Fibroblast of gingiva (primary cell): ENCODE measurements around the gene AIMP1.
"Not testable (repeated sequence)": the region's sequence is repeated elsewhere in the genome, so short reads cannot be mapped to it uniquely, and the experiment has no call there.

Source experiments
- DNase-seq: peaks from one replicate; pipeline ENCODE4 v3.0.0-alpha.2; 2011; ENCODE audit warnings: low read depth

Gene AIMP1

GRCh38 chr4:106312997-106313522, 3.3 kb upstream of the AIMP1 start:
- no peak for DNase-seq

GRCh38 chr4:106314960-106315359, 1.4 kb upstream of the AIMP1 start:
- no peak for DNase-seq

GRCh38 chr4:106315476-106315967, 828 bp upstream of the AIMP1 start:
- DNase-seq, result no peak

- no peak for DNase-seq
Observed at GRCh38 chr4:106316773-106317409, 541 bp downstream of the AIMP1 start.

GRCh38 chr4:106317815-106318214, 1.5 kb downstream of the AIMP1 start:
- DNase-seq, result no peak

GRCh38 chr4:106318511-106318910, 2.2 kb downstream of the AIMP1 start:
- no peak for DNase-seq

GRCh38 chr4:106320235-106320634, 3.9 kb downstream of the AIMP1 start:
- DNase-seq, result no peak

GRCh38 chr4:106321168-106321567, 4.8 kb downstream of the AIMP1 start:
- DNase-seq, result not testable (repeated sequence)

GRCh38 chr4:106321814-106322213, 5.5 kb downstream of the AIMP1 start:
- not testable (repeated sequence) for DNase-seq

GRCh38 chr4:106323119-106323518, 6.8 kb downstream of the AIMP1 start:
- no peak for DNase-seq

GRCh38 chr4:106325800-106326199, 9.4 kb downstream of the AIMP1 start:
- DNase-seq, result no peak

GRCh38 chr4:106329041-106329618, 12.8 kb downstream of the AIMP1 start:
- peak; percentile 37 for DNase-seq

GRCh38 chr4:106333186-106333585, 16.8 kb downstream of the AIMP1 start:
- DNase-seq, result no peak

- no peak for DNase-seq
Observed at GRCh38 chr4:106334741-106335470, 18.6 kb downstream of the AIMP1 start.

- no peak for DNase-seq
Observed at GRCh38 chr4:106336618-106337017, 20.3 kb downstream of the AIMP1 start.

GRCh38 chr4:106337916-106338315, 21.6 kb downstream of the AIMP1 start:
- DNase-seq, result no peak

- DNase-seq, result no peak
Observed at GRCh38 chr4:106338671-106339070, 22.3 kb downstream of the AIMP1 start.

- no peak for DNase-seq
Observed at GRCh38 chr4:106339431-106339830, 23.1 kb downstream of the AIMP1 start.

GRCh38 chr4:106340774-106341173, 24.4 kb downstream of the AIMP1 start:
- DNase-seq, result no peak

GRCh38 chr4:106343865-106344646, 27.7 kb downstream of the AIMP1 start:
- DNase-seq, result no peak

GRCh38 chr4:106344647-106344970, 28.3 kb downstream of the AIMP1 start:
- peak; percentile 6 for DNase-seq

- no peak for DNase-seq
Observed at GRCh38 chr4:106347167-106347566, 30.8 kb downstream of the AIMP1 start.
